Adrenal gland (tissue), 12 donors: ENCODE results near the gene DCANP1. TPM values are rescaled to one million over a fixed set of nuclear protein-coding genes. Genes with fewer than 3 reads are reported as not detected.

Source experiments
- DNase-seq, 7 donors: peaks; one replicate each; pipeline ENCODE4 v3.0.0-alpha.2; 2019 to 2020
- H3K27ac ChIP-seq, 5 donors: fragments of 200-600 bp; sonication (generic) in 4 of 5; 1 replicate in 3 of 5; 2 replicates in 2 of 5; pipeline versions ENCODE4 v1.5.1 to v1.8.0; 2016 to 2020; ENCODE audit warnings: mild to moderate bottlenecking in 1 of 5
- H3K27me3 ChIP-seq: fragments of 200-600 bp; 2 replicates; pipeline ENCODE4 v1.8.0; 2021
- H3K36me3 ChIP-seq, 2 donors: fragments of 200-600 bp; replicated peaks in 1 of 2; 1 replicate in 1 of 2; 2 replicates in 1 of 2; pipeline versions ENCODE4 v1.5.1 to v1.8.0; 2018 to 2022
- H3K4me1 ChIP-seq, 2 donors: fragments of 200-600 bp; replicated peaks in 1 of 2; 1 replicate in 1 of 2; 2 replicates in 1 of 2; pipeline versions ENCODE4 v1.5.1 to v1.8.0; 2018 to 2021
- H3K4me3 ChIP-seq, 4 donors: fragments of 200-600 bp; sonication (generic) in 3 of 4; one replicate each; pipeline ENCODE4 v1.5.1; 2016 to 2018
- H3K9me3 ChIP-seq, 3 donors: fragments of 200-600 bp; sonication (generic) in 1 of 3; replicated peaks in 1 of 3; 1 replicate in 2 of 3; 2 replicates in 1 of 3; pipeline versions ENCODE4 v1.5.1 to v1.8.0; 2016 to 2021
- CTCF ChIP-seq, 6 experiments: fragments of 450-650 bp in 4 of 6; fragments of 200-600 bp in 2 of 6; sonication (generic) in 1 of 6; IDR thresholded peaks; 1 replicate in 5 of 6; 2 replicates in 1 of 6; pipeline versions ENCODE4 v1.5.1 to v1.8.0; 2016 to 2021; ENCODE audit warnings: antibody characterized with exemption in 6 of 6, mild to moderate bottlenecking in 2 of 6, moderate library complexity in 1 of 6
- POLR2A ChIP-seq, 2 donors: fragments of 450-650 bp; IDR thresholded peaks; one replicate each; pipeline ENCODE4 v1.6.1; 2017; ENCODE audit warnings: antibody characterized with exemption in 2 of 2, mild to moderate bottlenecking in 2 of 2, moderate library complexity in 1 of 2
- WGBS, 4 donors: extraction: QIAGEN DNeasy Blood & Tissue Kit in 2 of 4; methylation state at CpG; one replicate each; pipeline versions ENCODE4 v1.1.5 to v1.1.7; 2013 to 2017; 5-methylcytosine and 5-hydroxymethylcytosine counted together
- intact Hi-C, 2 donors: fragments of 100-400 bp; cut with DNase I; formaldehyde crosslinking; loops; one replicate each; pipeline versions ENCODE4 v1.14.1 to v1.15.0; 2022 to 2023
- polyA plus RNA-seq, 3 donors: library from polyadenylated mRNA; stranded (reverse); fragments of 200-250 nt in 2 of 3; fragments of 350-450 nt in 1 of 3; fragmentation: Illumina TruSeq in 1 of 3; extraction: RNeasy Lipid Tissue Mini Kit (QIAGEN cat#74804) in 1 of 3; gene quantifications; one replicate each; pipeline ENCODE4 v1.2.3, GENCODE V29; 2013 to 2014
- total RNA-seq, 9 donors: library from RNA; depleted of rRNA in 4 of 9; stranded (reverse); fragments of >200 nt in 4 of 9; fragments of 120-200 nt in 1 of 9; fragmentation: NEBNext Ultra II Directional in 1 of 9; extraction: Animal tissue kit (Norgen Biotek cat#: 25700) in 1 of 9; gene quantifications; one replicate each; pipeline versions ENCODE4 v1.1.0 to v1.2.4, GENCODE V29; 2013 to 2023
- donor health status: healthy with polysubstance abuse.
- donor health status: Bipolar disorder and iron deficiency.
- donor health status: DM: yes; HTN: yes; CAD: no.
- donor health status: DM: no; HTN: no; CAD: no.
- donor health status: DM: no; HTN: no; CAD: no.
- donor health status: DM: yes; HTN: yes; CAD: no.

DCANP1 gene
- total and polyA plus RNA-seq, 12 donors, result 0.08 TPM; not detected in 11

- Histone ChIP-seq H3K27ac (no peak overlapping the region), H3K27me3 (no peaks in the 10 kb centered on the region), H3K9me3 (no peaks in the 10 kb centered on the region), H3K36me3 (no peaks in the 10 kb centered on the region), H3K4me3 (no peak overlapping the region), H3K4me1 (peaks cover 11 to 15% of the 10 kb centered on the region in 2 donors)
- DNase-seq, result no peak
- TF ChIP-seq POLR2A (IDR thresholded peaks at IDR 0.05) (no peak), CTCF (IDR thresholded peaks at IDR 0.05) (no peak)
- 65 to 78% (median 69%) methylated on average over 2 of the region's 2 CpGs for WGBS, 4 donors
- intact Hi-C loops, result no loop called here
Measured at GRCh38 chr5:135402031-135402430, 45.1 kb downstream of the DCANP1 start.

- Histone ChIP-seq H3K36me3 (no peaks in the 10 kb centered on the region), H3K4me3 (no peak overlapping the region), H3K4me1 (peaks cover 15 to 23% of the 10 kb centered on the region in 2 donors), H3K27me3 (no peaks in the 10 kb centered on the region), H3K9me3 (no peaks in the 10 kb centered on the region), H3K27ac (no peak overlapping the region)
- DNase-seq, result no peak
- WGBS, 4 donors, result 60 to 79% (median 71%) methylated on average over 5 of the region's 5 CpGs
- TF ChIP-seq CTCF (IDR thresholded peaks at IDR 0.05), result no peak
- intact Hi-C loops, result no loop called here
Measured at GRCh38 chr5:135400866-135401265, 46.3 kb downstream of the DCANP1 start.

- DNase-seq, result no peak
- H3K27ac ChIP-seq, result peak overlapping the region; percentile 25 to 95 (median 81)
Measured at GRCh38 chr5:135399794-135400542, 47.2 kb downstream of the DCANP1 start.

More at GRCh38 chr5:135399794-135400542, 47.2 kb downstream of the DCANP1 start:
- H3K4me3 ChIP-seq, result peak overlapping the region in 2 of 4 donors; percentile 83 to 96
- TF ChIP-seq POLR2A (IDR thresholded peaks at IDR 0.05) (no peak), CTCF (IDR thresholded peaks at IDR 0.05) (no peak)
- H3K4me1 ChIP-seq, result peaks cover 15 to 32% of the 10 kb centered on the region in 2 donors
- H3K9me3 ChIP-seq, result no peaks in the 10 kb centered on the region
- H3K27me3 ChIP-seq, result no peaks in the 10 kb centered on the region
- H3K36me3 ChIP-seq, result no peaks in the 10 kb centered on the region
- 40 to 47% (median 45%) methylated on average over 24 to 25 of the region's 25 CpGs for WGBS, 4 donors
- intact Hi-C loops, result no loop called here
